ENCODE measurements around the gene RXRG. TPM values are rescaled to one million over a fixed set of nuclear protein-coding genes. Genes with fewer than 3 reads are reported as not detected.

RXRG gene
- total and polyA plus RNA-seq, 7 donors = 2.8 to 45.9 (median 12.8) TPM

GRCh38 chr1:165414620-165415019 lies 30.3 kb downstream of the RXRG start:
- DNase-seq (no peak), ATAC-seq (no peak)
- 96 to 99% (median 97%) methylated on average over 3 of the region's 3 CpGs for WGBS, 3 donors
- Histone ChIP-seq H3K4me3 (no peak overlapping the region), H3K9me3 (no peaks in the 10 kb centered on the region), H3K4me1 (no peaks in the 10 kb centered on the region), H3K36me3 (ENCODE audit: insufficient read depth in 1 of 2, low read depth in 1 of 2) (peaks cover 8 to 34% of the 10 kb centered on the region in 2 donors), H3K27ac (no peak overlapping the region), H3K27me3 (ENCODE audit: insufficient read depth in 3 of 3, low read length in 2 of 3) (no peaks in the 10 kb centered on the region)
- TF ChIP-seq, protein P1, sequence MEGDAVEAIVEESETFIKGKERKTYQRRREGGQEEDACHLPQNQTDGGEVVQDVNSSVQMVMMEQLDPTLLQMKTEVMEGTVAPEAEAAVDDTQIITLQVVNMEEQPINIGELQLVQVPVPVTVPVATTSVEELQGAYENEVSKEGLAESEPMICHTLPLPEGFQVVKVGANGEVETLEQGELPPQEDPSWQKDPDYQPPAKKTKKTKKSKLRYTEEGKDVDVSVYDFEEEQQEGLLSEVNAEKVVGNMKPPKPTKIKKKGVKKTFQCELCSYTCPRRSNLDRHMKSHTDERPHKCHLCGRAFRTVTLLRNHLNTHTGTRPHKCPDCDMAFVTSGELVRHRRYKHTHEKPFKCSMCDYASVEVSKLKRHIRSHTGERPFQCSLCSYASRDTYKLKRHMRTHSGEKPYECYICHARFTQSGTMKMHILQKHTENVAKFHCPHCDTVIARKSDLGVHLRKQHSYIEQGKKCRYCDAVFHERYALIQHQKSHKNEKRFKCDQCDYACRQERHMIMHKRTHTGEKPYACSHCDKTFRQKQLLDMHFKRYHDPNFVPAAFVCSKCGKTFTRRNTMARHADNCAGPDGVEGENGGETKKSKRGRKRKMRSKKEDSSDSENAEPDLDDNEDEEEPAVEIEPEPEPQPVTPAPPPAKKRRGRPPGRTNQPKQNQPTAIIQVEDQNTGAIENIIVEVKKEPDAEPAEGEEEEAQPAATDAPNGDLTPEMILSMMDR (IDR thresholded peaks at IDR 0.05) = no peak
- intact Hi-C loops (cut with DNase I) = no loop called here

GRCh38 chr1:165411396-165411795 lies 33.5 kb downstream of the RXRG start:
- WGBS, 3 donors = 73 to 79% (median 73%) methylated on average over 2 of the region's 2 CpGs
- TF ChIP-seq, protein P1 (IDR thresholded peaks at IDR 0.05) = no peak
- ATAC-seq (no peak), DNase-seq (no peak)
- peaks cover 8 to 28% of the 10 kb centered on the region in 2 donors for H3K36me3 ChIP-seq (ENCODE audit: insufficient read depth in 1 of 2, low read depth in 1 of 2)
- no peak overlapping the region for H3K27ac ChIP-seq
- intact Hi-C loops (cut with DNase I) = no loop called here
- no peaks in the 10 kb centered on the region for H3K9me3 ChIP-seq
- H3K4me3 ChIP-seq = no peak overlapping the region
- H3K27me3 ChIP-seq (ENCODE audit: insufficient read depth in 3 of 3, low read length in 2 of 3) = no peaks in the 10 kb centered on the region
- H3K4me1 ChIP-seq = peaks cover 9% of the 10 kb centered on the region

DNA sequence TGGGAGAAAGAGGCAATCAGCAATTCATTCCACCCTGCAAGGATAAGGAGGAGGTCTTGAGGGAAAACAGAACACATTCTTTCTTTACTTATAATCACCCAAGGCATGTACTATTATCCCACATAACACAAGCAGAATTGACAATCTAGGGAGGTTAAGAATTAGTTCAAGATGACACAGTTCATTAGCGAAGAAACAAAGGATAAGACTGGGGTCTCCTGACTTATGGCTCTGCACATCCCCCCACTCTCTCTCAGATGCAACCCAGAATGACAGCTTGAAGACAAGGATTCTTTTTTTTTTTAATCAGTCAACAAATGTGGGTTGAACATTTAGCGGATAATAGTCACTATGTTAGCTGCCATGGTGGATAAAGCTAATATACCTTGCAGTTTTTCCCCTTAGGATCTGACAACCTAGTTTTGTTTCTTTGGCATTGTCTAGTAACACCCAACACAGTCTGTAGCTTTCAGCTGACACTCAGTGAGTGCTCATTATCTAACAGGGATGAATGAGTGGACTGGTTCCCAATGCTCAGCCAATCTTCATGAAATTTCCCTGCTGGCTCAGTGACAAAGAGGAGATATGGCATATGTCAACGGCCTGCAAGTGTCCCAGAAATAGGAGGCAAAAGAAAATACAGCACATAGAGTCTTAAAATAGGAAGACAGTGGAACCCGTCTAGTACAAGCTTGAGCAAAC lies 35.1 kb downstream of the RXRG start:
- Histone ChIP-seq H3K4me3 (no peak overlapping the region), H3K9me3 (no peaks in the 10 kb centered on the region), H3K36me3 (ENCODE audit: insufficient read depth in 1 of 2, low read depth in 1 of 2) (peaks cover 7 to 25% of the 10 kb centered on the region in 2 donors), H3K27me3 (ENCODE audit: insufficient read depth in 3 of 3, low read length in 2 of 3) (no peaks in the 10 kb centered on the region), H3K4me1 (peaks cover 9% of the 10 kb centered on the region), H3K27ac (no peak overlapping the region)
- WGBS, 3 donors = 64 to 74% (median 68%) methylated on average over 4 of the region's 4 CpGs
- intact Hi-C loops (cut with DNase I) = loop anchor here (5.0 kb wide), 1 partner anchor 137 kb away; no protein-coding TSS in a partner anchor
- no peak for DNase-seq
- TF ChIP-seq, protein P1 (IDR thresholded peaks at IDR 0.05) = no peak
- no peak for ATAC-seq

DNA sequence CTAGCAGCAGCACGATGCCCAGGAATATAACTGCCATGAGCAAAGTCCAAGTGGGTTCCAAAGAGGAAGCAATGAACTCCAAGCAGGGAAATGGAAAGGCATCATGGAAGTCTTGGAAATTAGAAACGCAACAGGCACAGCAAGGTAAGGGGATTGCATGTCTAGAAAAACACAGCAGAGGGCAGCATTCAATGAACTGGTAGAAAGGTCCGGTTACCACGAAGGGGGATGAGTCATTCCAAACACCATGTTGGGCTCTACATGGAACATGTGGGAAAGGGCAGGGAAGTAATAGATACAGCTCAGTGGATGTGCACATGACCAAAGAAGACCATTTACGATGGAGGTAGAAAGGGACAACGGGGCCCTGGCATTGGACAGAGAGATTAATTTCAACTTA lies 36.4 kb downstream of the RXRG start:
- no peak overlapping the region for H3K4me3 ChIP-seq
- peaks cover 4 to 19% of the 10 kb centered on the region in 2 donors for H3K36me3 ChIP-seq (ENCODE audit: insufficient read depth in 1 of 2, low read depth in 1 of 2)
- H3K27ac ChIP-seq = no peak overlapping the region
- H3K9me3 ChIP-seq = no peaks in the 10 kb centered on the region
- DNase-seq (no peak), ATAC-seq (peak; percentile 95 to 98 (median 96))
- no peaks in the 10 kb centered on the region for H3K27me3 ChIP-seq (ENCODE audit: insufficient read depth in 3 of 3, low read length in 2 of 3)
- intact Hi-C loops (cut with DNase I) = loop anchor here (5.0 kb wide), 1 partner anchor 139 kb away; no protein-coding TSS in a partner anchor
- TF ChIP-seq, protein P1 (IDR thresholded peaks at IDR 0.05) = peak; percentile 52
- WGBS, 3 donors = 34 to 55% (median 34%) methylated on average over 6 of the region's 6 CpGs
- H3K4me1 ChIP-seq = peaks cover 9% of the 10 kb centered on the region
